GM12872 (cell line): ENCODE data around the gene TNS4.

Experiments
- TF ChIP-seq, protein P1 (sequence below): IDR thresholded peaks from 3 replicates; pipeline ENCODE4 v1.5.1; 2011; ENCODE audit warnings: low read depth, mild to moderate bottlenecking, low read length, moderate library complexity; ENCODE audit not compliant: insufficient read depth

Gene TNS4

DNA sequence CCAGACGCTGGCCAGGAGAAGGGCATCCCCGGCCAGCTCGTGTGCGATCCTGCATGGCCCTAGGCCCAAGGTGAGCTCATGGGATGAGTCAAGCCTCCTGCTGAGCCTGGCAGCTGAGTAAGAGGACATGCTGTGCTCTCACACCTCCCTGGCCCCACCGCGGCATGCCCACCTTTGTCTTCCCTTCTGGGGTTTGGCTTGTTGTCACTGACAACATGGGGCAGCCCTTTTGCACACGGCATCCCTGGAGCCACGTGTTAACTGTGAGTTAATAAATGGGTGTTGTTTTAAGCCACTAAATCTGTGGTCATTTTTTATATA lies 8.9 kb upstream of the TNS4 start:
- TF ChIP-seq, protein P1, sequence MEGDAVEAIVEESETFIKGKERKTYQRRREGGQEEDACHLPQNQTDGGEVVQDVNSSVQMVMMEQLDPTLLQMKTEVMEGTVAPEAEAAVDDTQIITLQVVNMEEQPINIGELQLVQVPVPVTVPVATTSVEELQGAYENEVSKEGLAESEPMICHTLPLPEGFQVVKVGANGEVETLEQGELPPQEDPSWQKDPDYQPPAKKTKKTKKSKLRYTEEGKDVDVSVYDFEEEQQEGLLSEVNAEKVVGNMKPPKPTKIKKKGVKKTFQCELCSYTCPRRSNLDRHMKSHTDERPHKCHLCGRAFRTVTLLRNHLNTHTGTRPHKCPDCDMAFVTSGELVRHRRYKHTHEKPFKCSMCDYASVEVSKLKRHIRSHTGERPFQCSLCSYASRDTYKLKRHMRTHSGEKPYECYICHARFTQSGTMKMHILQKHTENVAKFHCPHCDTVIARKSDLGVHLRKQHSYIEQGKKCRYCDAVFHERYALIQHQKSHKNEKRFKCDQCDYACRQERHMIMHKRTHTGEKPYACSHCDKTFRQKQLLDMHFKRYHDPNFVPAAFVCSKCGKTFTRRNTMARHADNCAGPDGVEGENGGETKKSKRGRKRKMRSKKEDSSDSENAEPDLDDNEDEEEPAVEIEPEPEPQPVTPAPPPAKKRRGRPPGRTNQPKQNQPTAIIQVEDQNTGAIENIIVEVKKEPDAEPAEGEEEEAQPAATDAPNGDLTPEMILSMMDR, result no peak

DNA sequence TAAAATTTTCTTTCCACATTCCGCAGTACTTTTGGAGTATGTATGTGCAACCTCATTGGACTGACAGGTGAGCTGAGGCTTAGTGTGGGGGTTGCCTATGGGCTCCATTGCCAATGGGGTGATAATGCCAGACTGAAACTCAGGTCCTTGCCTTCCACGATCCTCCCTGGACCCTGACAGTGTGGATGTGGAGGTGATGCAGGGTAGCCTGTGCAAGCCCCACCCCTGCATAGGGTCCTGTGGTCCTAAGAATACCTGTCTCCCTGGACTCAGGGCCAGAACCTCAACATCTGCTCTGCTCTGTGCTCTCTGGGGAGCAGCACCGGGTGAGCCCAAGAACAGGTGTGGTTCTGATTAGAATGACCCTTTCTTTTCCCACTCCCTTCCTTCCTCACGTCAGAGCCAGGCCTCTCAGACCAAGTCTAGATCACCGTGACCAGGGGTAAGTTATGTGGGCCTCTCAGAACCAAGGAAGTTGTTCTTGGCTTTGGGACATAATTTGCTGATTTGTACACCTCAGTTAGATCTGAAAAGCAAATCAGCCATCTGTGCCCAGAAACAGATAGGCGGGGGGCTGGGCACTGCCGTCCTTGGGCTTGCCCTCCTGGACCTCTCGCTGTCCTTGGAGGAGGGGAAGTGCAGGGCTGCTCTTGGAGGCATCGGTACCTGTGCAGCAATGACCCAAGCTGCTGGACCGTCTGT lies 8.4 kb upstream of the TNS4 start:
- TF ChIP-seq, protein P1, result no peak

DNA sequence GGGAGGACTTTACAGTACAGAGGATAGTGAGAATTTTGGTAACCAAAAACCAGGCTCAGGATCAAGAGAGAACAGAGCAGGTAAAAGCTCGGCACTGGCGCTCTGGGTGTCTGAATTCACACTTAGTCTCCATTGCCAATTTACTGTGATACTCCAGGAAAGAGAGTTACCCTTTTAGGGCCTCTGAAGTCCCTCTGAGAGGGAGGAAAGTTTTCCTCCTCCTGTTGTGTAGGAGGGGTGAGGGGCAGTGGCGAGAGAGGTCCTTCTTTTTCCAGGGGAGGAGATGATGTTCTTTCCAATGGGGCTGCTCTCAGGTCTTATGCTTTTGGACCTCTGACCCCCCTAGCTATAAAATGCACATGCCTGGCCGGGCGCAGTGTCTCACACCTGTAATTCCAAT lies 5.4 kb upstream of the TNS4 start:
- TF ChIP-seq, protein P1, result no peak

DNA sequence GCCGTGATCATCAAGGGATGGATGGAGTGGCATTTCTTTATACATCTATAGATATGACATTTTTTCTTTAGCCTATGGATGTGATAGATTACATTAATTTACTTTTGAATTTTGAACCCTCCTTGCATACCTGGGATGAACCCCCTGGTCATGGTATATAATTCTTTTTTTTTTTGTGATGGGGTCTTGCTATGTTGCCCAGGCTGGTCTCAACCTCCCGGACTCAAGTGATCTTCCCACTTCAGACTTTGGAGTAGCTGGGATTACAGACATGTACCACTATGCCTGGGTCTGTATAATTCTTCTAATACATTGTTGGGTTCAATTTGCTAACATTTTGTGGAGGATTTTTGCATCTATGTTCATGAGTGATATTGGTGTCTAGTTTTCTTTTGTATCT lies 1.7 kb upstream of the TNS4 start:
- TF ChIP-seq, protein P1, result no peak

DNA sequence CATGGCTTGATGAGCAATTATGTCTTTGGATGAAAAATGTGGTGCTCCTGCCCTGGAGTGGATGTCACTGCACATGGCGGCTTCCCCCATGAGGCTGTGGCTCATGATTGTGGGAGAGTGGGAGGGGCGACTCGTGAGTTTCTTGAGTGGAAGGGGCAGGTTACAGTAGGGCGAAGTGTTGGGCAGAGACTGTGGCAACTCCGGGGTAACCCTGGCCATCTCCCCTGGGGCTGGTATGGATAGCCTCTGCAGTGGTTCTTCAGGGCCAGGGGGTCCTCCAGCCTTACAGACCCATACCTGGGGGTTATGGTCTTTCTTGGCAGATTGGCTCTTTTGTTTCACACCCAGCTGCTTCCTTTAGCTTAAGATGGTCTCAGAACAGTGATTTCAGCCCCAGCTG lies 1.3 kb upstream of the TNS4 start:
- TF ChIP-seq, protein P1, result no peak

DNA sequence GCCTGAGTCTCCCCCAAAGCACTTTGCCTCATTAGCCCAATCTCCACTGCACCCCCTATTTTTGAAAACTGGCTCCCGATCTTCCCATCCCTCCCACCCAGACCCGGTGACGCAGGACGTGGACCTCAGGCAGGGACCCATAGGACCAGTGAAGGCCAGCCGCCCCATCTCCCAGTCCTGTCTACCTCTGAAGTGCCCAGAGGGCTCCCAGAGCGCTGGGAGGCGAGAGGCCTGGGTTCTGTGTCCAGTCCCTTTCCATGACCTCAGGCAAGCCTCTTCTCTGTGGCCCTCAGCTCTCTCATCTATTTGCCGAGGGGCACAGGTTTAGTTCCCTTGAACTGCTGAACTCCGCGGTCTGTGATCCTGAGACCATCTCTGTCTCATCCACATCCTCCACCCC lies 714 bp downstream of the TNS4 start:
- TF ChIP-seq, protein P1, result no peak

DNA sequence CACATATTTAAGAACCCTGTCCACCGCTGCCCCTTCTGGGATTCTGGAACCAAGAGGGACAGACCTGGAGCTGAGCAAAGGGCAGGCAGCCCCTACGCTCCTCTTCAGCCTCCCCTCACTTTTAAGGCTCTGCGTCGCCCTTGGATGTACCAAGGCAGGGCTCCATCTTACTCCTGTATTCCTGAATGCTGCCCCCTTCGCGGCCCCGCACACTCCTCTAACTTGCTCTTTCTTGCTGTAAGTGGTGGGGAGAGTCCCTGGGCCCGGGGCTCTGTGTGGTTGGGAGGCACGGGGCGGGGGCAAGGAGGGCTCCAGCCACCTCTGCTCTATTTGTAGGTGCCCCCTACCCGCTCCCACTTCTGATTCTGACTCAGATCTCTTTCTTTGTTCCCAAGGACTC lies 1.2 kb downstream of the TNS4 start:
- TF ChIP-seq, protein P1, result no peak

- TF ChIP-seq, protein P1, result no peak
These were observed 1.8 kb downstream of the TNS4 start for GRCh38 chr17:40499551-40500189.
